Chondrocyte (in vitro differentiated cells): ENCODE measurements around the gene ZNF823. TPM values are rescaled to one million over a fixed set of nuclear protein-coding genes. Genes with fewer than 3 reads are reported as not detected.

ENCODE experiments used
- DNase-seq: peaks from one replicate; pipeline ENCODE4 v3.0.0; 2021; ENCODE audit warnings: mixed read lengths, low spot score
- H3K27ac Mint-ChIP-seq: one replicate; pipeline ENCODE4 v1.8.0; 2021; ENCODE audit warnings: mild to moderate bottlenecking, moderate library complexity, mixed read lengths; ENCODE audit not compliant: unreplicated experiment
- H3K27me3 Mint-ChIP-seq: 2 replicates; pipeline ENCODE4 v1.8.0; 2021; ENCODE audit warnings: low read depth, mixed read lengths
- H3K36me3 Mint-ChIP-seq: 2 replicates; pipeline ENCODE4 v1.8.0; 2021; ENCODE audit warnings: low read depth, mixed read lengths
- H3K4me1 Mint-ChIP-seq: 2 replicates; pipeline ENCODE4 v1.8.0; 2021; ENCODE audit warnings: low read depth, mild to moderate bottlenecking, mixed read lengths
- H3K4me3 Mint-ChIP-seq: one replicate; pipeline ENCODE4 v1.8.0; 2021; ENCODE audit warnings: mild to moderate bottlenecking, moderate library complexity, mixed read lengths; ENCODE audit not compliant: unreplicated experiment
- H3K9me3 Mint-ChIP-seq: 2 replicates; pipeline ENCODE4 v1.8.0; 2021; ENCODE audit warnings: low read depth, mixed read lengths
- CTCF ChIP-seq: fragments of 200-600 bp; sonication (generic); IDR thresholded peaks from 2 replicates; pipeline ENCODE4 v1.5.0; 2021; ENCODE audit warnings: antibody characterized with exemption, mild to moderate bottlenecking, moderate library complexity
- long read RNA-seq: library from polyadenylated mRNA; stranded (forward); transcript quantifications from one replicate; pipeline ENCODE4 v2.0.0, GENCODE V29; 2021
- total RNA-seq: library from RNA; stranded (reverse); gene quantifications from 3 replicates; pipeline ENCODE4 v1.2.1, GENCODE V29; 2021

The ZNF823 gene
- 3.7 to 5.5 TPM (median 3.8 TPM) in 3 replicates for total RNA-seq
- long read RNA-seq, partial matches to known transcripts = 0 of 3 reads
- long read RNA-seq, other reads (novel, unspliced or antisense) = 1 of 3 reads

GRCh38 chr19:11738746-11739620 is at the start of gene ZNF823:
Gene ZNF823 (minus strand): TSS chr19:11738946. CDS start chr19:11738819, 127 bp downstream.
- peak within 1 kb of the TSS; percentile 99 for H3K27ac Mint-ChIP-seq
- TF ChIP-seq CTCF = peak; percentile 33
- H3K4me3 Mint-ChIP-seq = peak within 1 kb of the TSS; percentile 99
- H3K4me1 Mint-ChIP-seq = peaks cover 29% of the 10 kb centered on the region
- DNase-seq = peak; percentile 97
- H3K36me3 Mint-ChIP-seq = no peaks in the 10 kb centered on the region
- H3K27me3 Mint-ChIP-seq = no peaks in the 10 kb centered on the region
- no peaks in the 10 kb centered on the region for H3K9me3 Mint-ChIP-seq

- peaks cover 74% of the 10 kb centered on the region for H3K9me3 Mint-ChIP-seq
- H3K4me3 Mint-ChIP-seq = no peak overlapping the region
- no peak for DNase-seq
- H3K27ac Mint-ChIP-seq = no peak overlapping the region
- TF ChIP-seq CTCF = no peak
- peaks cover 46% of the 10 kb centered on the region for H3K36me3 Mint-ChIP-seq
- H3K27me3 Mint-ChIP-seq = no peaks in the 10 kb centered on the region
- no peaks in the 10 kb centered on the region for H3K4me1 Mint-ChIP-seq
Observed at GRCh38 chr19:11787536-11787935, 48.8 kb upstream of the ZNF823 start.

GRCh38 chr19:11784356-11784755 is 45.6 kb upstream of the ZNF823 start:
- Mint-ChIP-seq H3K4me3 (no peak overlapping the region), H3K27me3 (no peaks in the 10 kb centered on the region), H3K36me3 (peaks cover 65% of the 10 kb centered on the region), H3K27ac (no peak overlapping the region), H3K9me3 (peaks cover 71% of the 10 kb centered on the region), H3K4me1 (no peaks in the 10 kb centered on the region)
- no peak for TF ChIP-seq CTCF
- no peak for DNase-seq

- Mint-ChIP-seq H3K27ac (no peak overlapping the region), H3K9me3 (peaks cover 68% of the 10 kb centered on the region), H3K27me3 (no peaks in the 10 kb centered on the region), H3K4me3 (no peak overlapping the region), H3K36me3 (peaks cover 66% of the 10 kb centered on the region), H3K4me1 (no peaks in the 10 kb centered on the region)
- no peak for DNase-seq
- no peak for TF ChIP-seq CTCF
Observed at GRCh38 chr19:11783767-11784166, 45.0 kb upstream of the ZNF823 start.

GRCh38 chr19:11781295-11782057 is 42.7 kb upstream of the ZNF823 start:
- no peak for DNase-seq
- no peak for TF ChIP-seq CTCF
- Mint-ChIP-seq H3K4me3 (no peak overlapping the region), H3K4me1 (no peaks in the 10 kb centered on the region), H3K27ac (no peak overlapping the region), H3K9me3 (peaks cover 67% of the 10 kb centered on the region), H3K27me3 (no peaks in the 10 kb centered on the region), H3K36me3 (peaks cover 75% of the 10 kb centered on the region)
